NK-92 (cell line): ENCODE results near the gene SAG.

Experiments used
- DNase-seq: peaks from one replicate; lab custom pipeline; 2025; ENCODE audit not compliant: unreplicated experiment; lab: John Stamatoyannopoulos, UW

SAG gene

GRCh38 chr2:233287871-233288270 lies 19.7 kb upstream of the SAG start:
- no peak for DNase-seq

DNA sequence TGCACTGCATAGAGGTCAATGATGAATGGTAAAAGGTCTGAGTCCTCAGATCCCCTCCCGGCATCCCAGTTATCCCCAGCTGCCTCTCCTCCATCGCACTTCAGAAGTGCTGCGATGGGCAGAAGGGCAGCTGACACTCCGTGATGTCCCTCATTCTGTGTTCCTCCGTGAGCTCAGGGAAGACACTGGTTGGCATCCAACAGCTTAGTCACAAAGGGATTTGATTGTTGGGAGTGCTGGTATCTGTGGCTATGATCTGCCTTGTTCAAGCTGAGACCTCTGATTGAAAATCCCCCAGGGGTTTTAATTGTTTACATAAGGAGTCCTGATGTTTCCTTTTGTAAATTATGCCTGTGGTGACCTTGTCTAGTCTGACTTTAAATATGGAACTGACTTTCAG lies 19.0 kb upstream of the SAG start:
- DNase-seq, result no peak

- no peak for DNase-seq
These were observed 18.0 kb upstream of the SAG start for GRCh38 chr2:233289648-233290047.

DNA sequence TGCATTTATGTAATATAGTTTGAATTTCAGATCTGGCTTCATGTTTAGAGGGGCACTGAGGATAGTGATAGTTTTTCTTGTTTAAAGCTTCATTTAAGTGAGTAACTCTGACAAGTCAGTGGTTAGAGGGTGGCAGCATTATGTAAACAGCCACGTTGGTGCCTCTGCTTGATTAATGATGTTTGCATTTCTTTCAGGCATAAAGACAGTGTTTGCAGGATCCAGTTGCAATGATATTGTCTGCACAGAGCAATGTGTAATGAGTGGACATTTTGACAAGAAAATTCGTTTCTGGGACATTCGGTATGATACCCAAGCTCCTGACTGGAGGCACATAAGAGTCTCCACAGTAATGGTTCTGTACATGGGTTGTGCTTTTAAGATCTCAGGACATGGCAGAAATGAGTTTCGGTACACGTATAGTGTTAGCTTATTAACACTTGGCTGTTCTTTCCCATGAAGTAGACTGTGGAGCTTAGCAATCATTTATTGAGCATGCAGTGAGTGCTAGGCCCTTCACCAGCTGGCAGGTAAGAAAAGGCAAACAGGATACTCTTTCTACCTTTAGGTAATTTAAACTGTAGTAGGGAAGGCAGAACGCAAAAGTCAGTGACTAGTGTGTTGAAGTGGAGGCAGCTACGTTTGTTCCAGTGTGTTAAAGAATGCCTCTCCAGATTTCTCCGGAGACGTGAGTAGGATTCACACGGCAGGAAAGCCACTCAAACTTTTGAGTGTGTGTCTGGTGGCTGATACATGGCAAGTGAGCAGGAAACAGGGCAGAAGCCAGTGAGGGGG lies 17.4 kb upstream of the SAG start:
- DNase-seq, result no peak

GRCh38 chr2:233295891-233296290 lies 11.7 kb upstream of the SAG start:
- DNase-seq, result no peak

GRCh38 chr2:233297076-233297475 lies 10.5 kb upstream of the SAG start:
- DNase-seq, result no peak

DNA sequence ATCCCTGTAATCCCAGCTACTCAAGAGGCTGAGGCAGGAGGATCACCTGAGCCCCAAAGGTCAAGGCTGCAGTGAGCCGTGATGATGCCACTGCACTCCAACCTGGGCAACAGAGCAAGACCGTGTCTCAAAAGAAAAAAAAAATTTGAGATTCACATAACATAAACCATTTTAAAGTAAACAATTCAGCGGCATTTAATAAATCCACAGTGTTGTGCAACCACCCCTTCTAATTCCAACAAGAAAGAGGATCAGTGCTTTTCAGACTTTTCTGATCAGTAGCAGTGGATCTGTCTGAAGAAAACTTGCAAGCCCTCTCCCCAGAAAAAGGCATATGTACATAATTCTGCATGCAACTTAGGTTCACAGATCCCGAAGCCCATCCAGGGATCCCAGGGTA lies 7.2 kb upstream of the SAG start:
- no peak for DNase-seq

DNA sequence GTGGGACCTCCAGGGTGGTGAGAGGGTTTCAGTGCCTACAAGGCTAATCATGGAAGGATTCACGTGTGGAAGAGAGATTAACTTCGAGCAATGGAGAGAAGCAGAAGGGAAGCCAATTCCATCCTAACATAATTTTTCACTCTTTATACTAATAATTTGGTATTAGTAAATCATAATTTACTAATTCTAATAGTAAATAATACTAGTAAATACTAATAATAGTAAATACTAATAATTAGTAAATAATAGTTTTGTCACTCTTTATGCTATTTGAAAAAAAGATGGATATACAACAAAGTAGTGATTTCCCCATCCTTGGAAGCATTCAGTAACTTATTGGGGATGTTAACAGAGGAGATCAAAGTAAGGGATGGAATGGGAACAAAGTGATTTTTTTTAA lies 6.4 kb upstream of the SAG start:
- DNase-seq, result no peak

- no peak for DNase-seq
These were observed 5.8 kb upstream of the SAG start for GRCh38 chr2:233301811-233302210.

DNA sequence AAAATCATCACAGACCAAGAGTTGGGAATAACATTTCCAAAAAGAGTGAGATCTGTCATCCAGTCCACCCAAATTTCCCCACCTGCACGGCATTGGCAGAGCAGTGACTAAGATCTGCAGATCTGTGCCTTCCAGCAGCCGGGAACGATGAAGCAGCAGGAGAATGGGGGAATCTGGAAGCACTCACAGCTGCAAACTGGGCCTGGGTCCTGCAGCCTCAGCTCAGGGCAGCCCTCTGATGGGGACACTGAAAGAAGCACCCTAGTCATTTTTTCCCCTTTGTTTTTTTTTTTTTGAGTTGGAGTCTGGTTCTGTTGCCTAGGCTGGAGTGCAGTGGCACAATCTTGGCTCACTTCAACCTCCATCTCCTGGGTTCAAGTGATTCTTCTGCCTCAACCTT lies 4.4 kb upstream of the SAG start:
- no peak for DNase-seq

DNA sequence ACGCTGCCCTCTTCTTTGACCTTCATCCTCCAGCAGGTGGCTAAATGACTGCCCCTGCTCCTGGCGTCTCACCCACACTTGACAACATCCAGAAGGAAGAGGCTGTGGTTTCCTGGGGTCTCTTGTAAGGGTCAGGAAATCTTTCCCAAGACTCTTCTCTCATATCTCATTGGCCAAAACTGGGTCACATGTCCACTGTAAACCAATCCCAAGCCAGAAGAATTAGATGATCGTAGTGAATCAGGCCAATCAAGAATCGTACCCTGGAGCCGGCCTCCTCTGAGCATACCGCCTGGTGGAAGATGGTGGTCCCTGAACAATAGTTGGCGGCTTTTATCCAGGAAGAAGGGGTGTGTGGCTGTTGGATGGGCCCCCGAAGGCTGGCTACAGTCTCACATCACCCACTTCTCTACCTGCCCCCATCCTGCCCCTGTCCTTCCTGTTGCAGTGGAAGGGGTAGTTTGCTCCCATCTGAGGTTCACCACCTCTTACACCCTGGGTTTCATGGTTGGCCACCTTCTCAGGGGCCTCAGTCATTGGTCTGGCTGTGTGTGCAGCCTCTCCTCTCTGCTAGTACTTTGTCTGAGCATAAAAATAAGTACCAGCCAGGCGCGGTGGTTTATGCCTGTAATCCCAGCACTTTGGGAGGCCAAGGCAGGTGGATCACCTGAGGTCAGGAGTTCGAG lies 3.8 kb downstream of the SAG start:
- no peak for DNase-seq

GRCh38 chr2:233312874-233313273 lies 5.3 kb downstream of the SAG start:
- DNase-seq, result no peak

GRCh38 chr2:233314180-233314925 lies 6.7 kb downstream of the SAG start:
- no peak for DNase-seq

DNA sequence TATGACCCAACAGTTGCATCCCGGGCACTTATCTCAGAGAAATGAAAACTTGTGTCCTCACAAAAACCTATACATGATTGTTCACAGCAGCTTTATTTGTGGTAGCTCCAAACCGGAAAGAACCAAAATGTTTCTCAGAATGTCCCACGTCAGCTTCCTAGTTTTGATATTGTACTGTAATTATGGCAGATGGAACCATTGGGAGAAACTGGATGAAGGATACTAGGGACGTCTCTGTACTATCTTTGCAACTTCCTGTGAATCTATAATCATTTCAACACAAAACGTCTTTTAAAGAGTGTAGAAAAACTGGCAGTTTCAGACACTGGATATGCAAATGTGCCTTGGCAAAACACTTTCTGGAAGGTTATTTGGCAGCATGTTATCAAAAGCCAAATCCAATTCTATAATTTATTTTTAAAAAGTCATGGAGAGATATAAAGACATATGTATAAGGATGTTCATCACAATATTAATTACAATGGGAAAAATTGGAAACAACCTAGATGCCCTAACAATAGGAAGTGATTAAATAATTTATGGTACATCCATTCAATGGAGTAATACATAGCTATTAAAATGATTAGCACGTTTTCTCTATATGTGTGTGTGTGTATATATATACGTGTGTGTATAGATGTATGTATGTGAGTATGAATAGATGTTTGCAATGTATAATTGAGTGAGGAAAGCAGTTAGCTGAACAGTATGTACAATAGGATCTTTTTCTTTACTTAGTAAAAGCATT lies 9.8 kb downstream of the SAG start:
- DNase-seq, result no peak

GRCh38 chr2:233319256-233319655 lies 11.6 kb downstream of the SAG start:
- DNase-seq, result no peak

DNA sequence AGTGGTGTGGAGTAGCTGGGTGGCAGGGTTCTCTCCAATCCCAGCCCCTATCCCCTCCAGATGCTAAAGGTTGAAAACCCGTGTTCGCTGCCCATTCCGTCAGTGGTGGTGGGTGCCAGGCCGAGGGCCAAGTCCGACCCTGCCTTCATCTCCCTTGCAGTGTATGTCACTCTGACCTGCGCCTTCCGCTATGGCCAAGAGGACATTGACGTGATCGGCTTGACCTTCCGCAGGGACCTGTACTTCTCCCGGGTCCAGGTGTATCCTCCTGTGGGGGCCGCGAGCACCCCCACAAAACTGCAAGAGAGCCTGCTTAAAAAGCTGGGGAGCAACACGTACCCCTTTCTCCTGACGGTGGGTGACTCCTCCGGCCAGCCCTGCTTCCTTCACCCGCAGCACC lies 12.9 kb downstream of the SAG start:
- DNase-seq, result no peak

DNA sequence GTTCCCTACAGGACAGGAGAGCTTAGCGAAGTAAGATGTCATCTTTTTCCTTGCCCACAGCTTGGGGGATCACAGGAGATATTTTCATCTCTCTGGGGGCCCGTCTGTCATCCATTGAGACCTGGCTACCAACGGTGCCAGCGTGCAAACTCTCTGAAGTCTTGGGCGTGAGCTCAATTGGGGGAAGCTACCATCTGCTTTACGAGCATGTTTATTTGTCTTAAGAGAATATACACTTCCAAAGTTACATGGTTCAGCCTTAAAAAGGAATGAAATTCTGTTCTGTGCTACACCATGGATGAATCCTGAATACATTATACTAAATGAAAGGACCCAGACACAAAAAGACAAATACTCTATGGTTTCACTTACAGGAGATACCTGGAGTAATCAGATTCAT lies 13.6 kb downstream of the SAG start:
- DNase-seq, result no peak

DNA sequence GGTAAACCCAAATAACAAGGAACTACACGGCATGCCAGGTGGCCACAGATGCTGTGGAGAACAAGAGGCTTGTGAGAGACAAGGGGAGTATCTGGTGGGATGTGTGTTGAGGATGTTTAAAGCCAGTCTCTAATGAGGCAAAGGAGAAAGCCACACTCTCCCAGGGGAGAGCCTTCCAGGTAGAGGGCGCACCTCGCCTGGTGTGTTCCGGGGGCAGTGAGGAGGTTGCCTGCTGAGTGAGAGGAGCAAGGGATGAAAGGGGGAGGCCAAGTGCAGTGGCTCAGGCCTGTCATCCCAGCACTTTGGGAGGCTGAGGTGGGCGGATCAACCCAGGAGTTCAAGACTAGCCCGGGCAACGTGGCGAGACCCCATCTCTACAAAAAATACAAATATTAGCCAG lies 16.2 kb downstream of the SAG start:
- DNase-seq, result no peak

- no peak for DNase-seq
These were observed 17.6 kb downstream of the SAG start for GRCh38 chr2:233325256-233325655.

- no peak for DNase-seq
These were observed 18.2 kb downstream of the SAG start for GRCh38 chr2:233325814-233326213.

DNA sequence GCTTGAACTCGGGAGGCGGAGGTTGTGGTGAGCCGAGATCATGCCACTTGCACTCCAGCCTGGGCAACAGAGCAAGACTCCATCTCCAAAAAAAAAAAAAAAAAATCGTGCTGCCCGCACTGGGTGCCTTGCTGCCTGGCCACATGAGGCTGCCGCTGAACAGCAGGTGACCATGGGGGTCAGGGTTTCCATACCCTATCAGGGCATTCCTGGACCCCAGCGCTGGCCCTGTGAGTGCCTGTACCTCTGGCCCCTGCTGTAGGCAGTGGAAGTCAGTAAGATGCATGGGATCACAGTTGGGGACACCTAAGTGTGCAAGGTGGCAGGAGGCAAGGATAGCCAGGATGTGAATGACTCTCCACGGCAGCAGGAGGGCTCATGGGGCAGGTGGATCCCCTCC lies 18.9 kb downstream of the SAG start:
- no peak for DNase-seq
